RWPE1 (cell line): ENCODE measurements around the gene EPS8L3.

Source experiments
- CTCF ChIA-PET: fragments of 350-600 bp; sonication (Branson Sonifier 250); formaldehyde crosslinking; extraction: SDS; loops from one replicate; lab custom pipeline; 2021; lab: Yijun Ruan, JAX
- POLR2A ChIA-PET: fragments of 400-600 bp; formaldehyde crosslinking; extraction: SDS; loops from one replicate; lab custom pipeline; 2020; ENCODE audit warnings: antibody characterized with exemption; ENCODE audit not compliant: low non-redundant PET; lab: Yijun Ruan, JAX
- DNase-seq: peaks from one replicate; pipeline ENCODE4 v3.0.0; 2012; ENCODE audit warnings: low spot score
- H3K27ac ChIP-seq: fragments of 450-650 bp; 2 replicates; pipeline ENCODE4 v1.5.1; 2017
- TF ChIP-seq, protein P1 (sequence below): fragments of 450-650 bp; conservative IDR thresholded peaks from 2 replicates; pipeline ENCODE4 v1.5.1; 2017; ENCODE audit warnings: low read depth, mild to moderate bottlenecking

Gene EPS8L3

GRCh38 chr1:109782927-109783326 is 19.2 kb upstream of the EPS8L3 start:
- CTCF ChIA-PET, result interaction anchor here (0.7 to 11.7 kb wide), 2 partner anchors 142 to 197 kb away, joined by 3 to 239 read pairs; partner anchors contain the start of gene AHCYL1
- POLR2A ChIA-PET, result no interaction called here
- no peak for DNase-seq
- TF ChIP-seq, protein P1, sequence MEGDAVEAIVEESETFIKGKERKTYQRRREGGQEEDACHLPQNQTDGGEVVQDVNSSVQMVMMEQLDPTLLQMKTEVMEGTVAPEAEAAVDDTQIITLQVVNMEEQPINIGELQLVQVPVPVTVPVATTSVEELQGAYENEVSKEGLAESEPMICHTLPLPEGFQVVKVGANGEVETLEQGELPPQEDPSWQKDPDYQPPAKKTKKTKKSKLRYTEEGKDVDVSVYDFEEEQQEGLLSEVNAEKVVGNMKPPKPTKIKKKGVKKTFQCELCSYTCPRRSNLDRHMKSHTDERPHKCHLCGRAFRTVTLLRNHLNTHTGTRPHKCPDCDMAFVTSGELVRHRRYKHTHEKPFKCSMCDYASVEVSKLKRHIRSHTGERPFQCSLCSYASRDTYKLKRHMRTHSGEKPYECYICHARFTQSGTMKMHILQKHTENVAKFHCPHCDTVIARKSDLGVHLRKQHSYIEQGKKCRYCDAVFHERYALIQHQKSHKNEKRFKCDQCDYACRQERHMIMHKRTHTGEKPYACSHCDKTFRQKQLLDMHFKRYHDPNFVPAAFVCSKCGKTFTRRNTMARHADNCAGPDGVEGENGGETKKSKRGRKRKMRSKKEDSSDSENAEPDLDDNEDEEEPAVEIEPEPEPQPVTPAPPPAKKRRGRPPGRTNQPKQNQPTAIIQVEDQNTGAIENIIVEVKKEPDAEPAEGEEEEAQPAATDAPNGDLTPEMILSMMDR, result no peak
- peak overlapping the region; percentile 55 for H3K27ac ChIP-seq

- H3K27ac ChIP-seq, result peak overlapping the region; percentile 55
- no peak for DNase-seq
- TF ChIP-seq, protein P1, result no peak
- ChIA-PET CTCF (interaction anchor here (0.6 to 11.7 kb wide), 4 partner anchors 9 to 198 kb away, joined by 3 to 239 read pairs (median 3); partner anchors contain the start of gene AHCYL1), POLR2A (no interaction called here)
Measured at GRCh38 chr1:109782514-109782913, 18.8 kb upstream of the EPS8L3 start.

DNA sequence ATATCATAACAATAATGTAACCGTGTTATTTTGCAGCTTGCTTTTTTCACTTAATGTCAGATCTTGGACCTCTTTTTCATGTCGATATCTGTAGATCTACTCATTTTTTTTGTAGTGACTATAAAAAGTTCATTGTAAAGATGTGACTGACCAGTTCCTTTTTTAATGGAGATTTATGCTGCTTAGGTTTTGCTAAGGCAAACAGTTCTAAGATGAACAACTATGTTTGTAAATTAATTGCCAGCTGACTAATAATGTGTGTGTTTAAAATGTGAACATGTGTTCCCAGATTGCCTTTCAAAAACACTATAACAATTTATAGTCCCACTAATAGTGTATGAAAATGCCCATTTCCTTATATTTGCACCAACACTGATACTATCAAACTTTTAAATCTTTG is 18.1 kb upstream of the EPS8L3 start:
- no peak overlapping the region for H3K27ac ChIP-seq
- TF ChIP-seq, protein P1, result no peak
- DNase-seq, result no peak
- POLR2A ChIA-PET, result no interaction called here
- CTCF ChIA-PET, result interaction anchor here (0.6 to 11.7 kb wide), 3 partner anchors 8 to 198 kb away, joined by 3 to 239 read pairs (median 5); partner anchors contain the start of gene AHCYL1

DNA sequence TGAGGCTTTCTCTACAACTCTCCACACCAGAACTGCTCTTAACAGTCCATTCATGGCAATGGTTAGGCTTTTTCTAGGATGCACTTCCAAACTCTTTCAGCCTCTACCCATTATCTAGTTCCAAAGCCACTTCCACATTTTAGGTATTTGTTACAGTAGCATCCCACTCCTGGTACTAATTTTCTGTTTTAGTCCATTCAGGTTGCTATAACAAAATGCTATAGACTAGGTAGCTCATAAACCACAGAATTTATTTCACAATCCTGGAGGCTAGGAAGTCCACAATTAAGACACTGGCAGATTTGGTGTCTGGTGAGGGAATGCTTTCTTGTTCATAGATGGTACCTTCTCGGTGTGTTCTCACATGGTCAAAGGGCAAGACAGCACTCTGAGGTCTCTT is 17.3 kb upstream of the EPS8L3 start:
- ChIA-PET POLR2A (no interaction called here), CTCF (interaction anchor here (11.7 kb wide), 1 partner anchor 199 kb away, joined by 239 read pairs; the partner anchor contains the start of gene AHCYL1)
- DNase-seq, result no peak
- TF ChIP-seq, protein P1, result no peak
- no peak overlapping the region for H3K27ac ChIP-seq

DNA sequence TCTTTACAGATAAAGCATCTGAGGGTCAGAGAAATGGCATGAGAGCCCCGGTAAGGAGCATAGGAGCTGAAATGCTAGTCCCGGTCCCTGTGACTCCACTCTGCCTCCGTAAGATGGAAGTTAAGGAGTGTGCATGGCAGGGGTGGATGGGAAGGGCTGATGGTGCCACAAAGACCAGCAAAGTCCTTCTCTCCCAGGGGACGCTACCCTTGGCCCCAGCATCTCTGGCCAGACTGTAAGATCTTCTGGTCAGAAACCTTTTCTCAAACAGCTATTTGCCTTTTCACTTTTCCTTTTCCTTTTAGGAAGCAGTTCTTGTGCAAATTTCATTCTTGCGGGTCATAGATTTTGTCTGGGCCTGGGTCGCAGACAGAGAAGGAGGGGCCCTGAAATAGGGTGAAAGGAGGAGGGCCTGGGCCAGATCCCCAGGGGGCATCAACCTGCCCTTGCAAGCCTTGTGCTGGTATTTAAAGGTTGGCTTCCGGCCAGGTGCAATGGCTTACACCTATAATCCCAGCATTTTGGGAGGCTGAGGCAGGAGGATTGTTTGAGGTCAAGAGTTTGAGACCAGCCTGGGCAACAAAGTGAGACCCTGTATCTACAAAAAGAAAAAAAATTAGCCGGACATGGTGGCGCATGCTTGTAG is 14.4 kb upstream of the EPS8L3 start:
- no peak overlapping the region for H3K27ac ChIP-seq
- ChIA-PET CTCF (interaction anchor here (1.0 to 11.7 kb wide), 4 partner anchors 139 to 231 kb away, joined by 3 to 239 read pairs (median 52); partner anchors contain the start of gene AHCYL1), POLR2A (no interaction called here)
- DNase-seq, result no peak
- TF ChIP-seq, protein P1, result no peak

DNA sequence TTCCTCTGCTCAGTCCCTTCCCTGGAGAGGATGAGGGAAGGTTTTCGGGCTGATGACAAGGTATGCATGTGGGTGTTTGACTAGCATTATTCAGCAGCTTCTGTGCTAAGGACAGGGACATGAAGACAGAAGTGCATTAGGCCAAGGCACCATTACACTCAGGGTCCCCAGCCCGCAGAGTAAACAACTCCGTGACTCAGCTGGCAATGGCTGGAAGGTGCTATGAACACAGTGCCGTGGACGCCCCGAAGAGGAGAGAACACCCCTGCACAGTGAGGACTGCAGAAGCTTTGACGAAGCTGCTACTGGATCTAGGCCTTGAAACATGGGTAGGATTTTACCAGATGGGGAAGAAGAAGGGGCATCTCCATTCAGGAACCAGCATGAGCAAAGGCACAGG is 13.7 kb upstream of the EPS8L3 start:
- no peak for DNase-seq
- H3K27ac ChIP-seq, result 0 out of 2 replicates have a peak overlapping the region, but pooled peaks have one; percentile 1
- TF ChIP-seq, protein P1, result no peak
- ChIA-PET CTCF (interaction anchor here (0.6 to 11.7 kb wide), 18 partner anchors 15 to 248 kb away, joined by 3 to 239 read pairs (median 4); partner anchors contain the start of gene AHCYL1), POLR2A (no interaction called here)
